Neural progenitor cell (in vitro differentiated cells): ENCODE data around the gene CDCA8.

Experiments
- EZH2phosphoT487 ChIP-seq: fragments of 200-600 bp; sonication (generic); IDR thresholded peaks from 2 replicates; pipeline ENCODE4 v1.6.1; 2017; ENCODE audit warnings: antibody characterized with exemption
- TF ChIP-seq, protein P1 (sequence below): fragments of 200-600 bp; sonication (generic); IDR thresholded peaks from 2 replicates; pipeline ENCODE4 v1.5.1; 2017; ENCODE audit warnings: antibody characterized with exemption, mild to moderate bottlenecking

GRCh38 chr1:37672136-37672870 is 20.0 kb upstream of the CDCA8 start:
- TF ChIP-seq, protein P1, sequence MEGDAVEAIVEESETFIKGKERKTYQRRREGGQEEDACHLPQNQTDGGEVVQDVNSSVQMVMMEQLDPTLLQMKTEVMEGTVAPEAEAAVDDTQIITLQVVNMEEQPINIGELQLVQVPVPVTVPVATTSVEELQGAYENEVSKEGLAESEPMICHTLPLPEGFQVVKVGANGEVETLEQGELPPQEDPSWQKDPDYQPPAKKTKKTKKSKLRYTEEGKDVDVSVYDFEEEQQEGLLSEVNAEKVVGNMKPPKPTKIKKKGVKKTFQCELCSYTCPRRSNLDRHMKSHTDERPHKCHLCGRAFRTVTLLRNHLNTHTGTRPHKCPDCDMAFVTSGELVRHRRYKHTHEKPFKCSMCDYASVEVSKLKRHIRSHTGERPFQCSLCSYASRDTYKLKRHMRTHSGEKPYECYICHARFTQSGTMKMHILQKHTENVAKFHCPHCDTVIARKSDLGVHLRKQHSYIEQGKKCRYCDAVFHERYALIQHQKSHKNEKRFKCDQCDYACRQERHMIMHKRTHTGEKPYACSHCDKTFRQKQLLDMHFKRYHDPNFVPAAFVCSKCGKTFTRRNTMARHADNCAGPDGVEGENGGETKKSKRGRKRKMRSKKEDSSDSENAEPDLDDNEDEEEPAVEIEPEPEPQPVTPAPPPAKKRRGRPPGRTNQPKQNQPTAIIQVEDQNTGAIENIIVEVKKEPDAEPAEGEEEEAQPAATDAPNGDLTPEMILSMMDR = no peak
- no peak for TF ChIP-seq EZH2phosphoT487
